Activated CD4-positive, alpha-beta T cell treated with anti-CD3 and anti-CD28 coated beads, Interleukin-2, amount 50 U/mL, for 48 hours (primary cell): ENCODE measurements around the gene CEMIP.

Source experiments
- DNase-seq, 2 experiments: peaks; one replicate each; pipeline ENCODE4 v3.0.0-alpha.2; 2020

Gene CEMIP

GRCh38 chr15:80778964-80779657, at the start of gene CEMIP:
CEMIP (plus strand) TSS chr15:80779370; CDS start chr15:80873880, 94,510 bp downstream.
- DNase-seq, result peak; percentile 68 to 76

- DNase-seq, result no peak
Observed at GRCh38 chr15:80730387-80730786, 48.8 kb upstream of the CEMIP start.

GRCh38 chr15:80730926-80731325, 48.2 kb upstream of the CEMIP start:
- DNase-seq, result no peak

- no peak for DNase-seq
Observed at GRCh38 chr15:80732167-80732566, 47.0 kb upstream of the CEMIP start.

- no peak for DNase-seq
Observed at GRCh38 chr15:80732818-80733217, 46.4 kb upstream of the CEMIP start.

GRCh38 chr15:80733460-80733859, 45.7 kb upstream of the CEMIP start:
- DNase-seq, result no peak

GRCh38 chr15:80735344-80735743, 43.8 kb upstream of the CEMIP start:
- no peak for DNase-seq

GRCh38 chr15:80736560-80736959, 42.6 kb upstream of the CEMIP start:
- DNase-seq, result no peak

GRCh38 chr15:80739919-80740318, 39.3 kb upstream of the CEMIP start:
- DNase-seq, result no peak

GRCh38 chr15:80742081-80742480, 37.1 kb upstream of the CEMIP start:
- no peak for DNase-seq

GRCh38 chr15:80743189-80743833, 35.9 kb upstream of the CEMIP start:
- DNase-seq, result no peak

GRCh38 chr15:80744415-80744814, 34.8 kb upstream of the CEMIP start:
- DNase-seq, result no peak

- no peak for DNase-seq
Observed at GRCh38 chr15:80744826-80745225, 34.3 kb upstream of the CEMIP start.

- no peak for DNase-seq
Observed at GRCh38 chr15:80745888-80746287, 33.3 kb upstream of the CEMIP start.

GRCh38 chr15:80747317-80748053, 31.7 kb upstream of the CEMIP start:
- DNase-seq, result no peak

GRCh38 chr15:80749589-80749988, 29.6 kb upstream of the CEMIP start:
- DNase-seq, result no peak

GRCh38 chr15:80750575-80750974, 28.6 kb upstream of the CEMIP start:
- no peak for DNase-seq

- no peak for DNase-seq
Observed at GRCh38 chr15:80752204-80752603, 27.0 kb upstream of the CEMIP start.

GRCh38 chr15:80753161-80753560, 26.0 kb upstream of the CEMIP start:
- no peak for DNase-seq

- no peak for DNase-seq
Observed at GRCh38 chr15:80754014-80754413, 25.2 kb upstream of the CEMIP start.

GRCh38 chr15:80755885-80756284, 23.3 kb upstream of the CEMIP start:
- no peak for DNase-seq

- no peak for DNase-seq
Observed at GRCh38 chr15:80758130-80758745, 20.9 kb upstream of the CEMIP start.

GRCh38 chr15:80760960-80761359, 18.2 kb upstream of the CEMIP start:
- no peak for DNase-seq

- no peak for DNase-seq
Observed at GRCh38 chr15:80761754-80762153, 17.4 kb upstream of the CEMIP start.
